IMR-90 (cell line): ENCODE results near the gene HOXC10.

Experiments
- CTCF ChIP-seq: conservative IDR thresholded peaks from 2 replicates; pipeline ENCODE4 v1.5.1; 2012; ENCODE audit warnings: mild to moderate bottlenecking, low read depth, low read length, improper control_type of control experiment
- ELK1 ChIP-seq: fragments of 150-350 bp; IDR thresholded peaks from 2 replicates; pipeline ENCODE4 v1.6.1; 2016; ENCODE audit warnings: low read depth, mild to moderate bottlenecking, low read length, moderate library complexity, borderline replicate concordance
- FOS ChIP-seq: fragments of 150-350 bp; IDR thresholded peaks from 2 replicates; pipeline ENCODE4 v1.6.1; 2016; ENCODE audit warnings: low read depth, low read length
- MAZ ChIP-seq: IDR thresholded peaks from 2 replicates; pipeline ENCODE4 v1.6.1; 2012; ENCODE audit warnings: low read depth, mild to moderate bottlenecking, low read length, improper control_type of control experiment, moderate library complexity, borderline replicate concordance
- MXI1 ChIP-seq: IDR thresholded peaks from 2 replicates; pipeline ENCODE4 v1.6.1; 2012; ENCODE audit warnings: low read depth, mild to moderate bottlenecking, low read length, moderate library complexity, borderline replicate concordance
- NFE2L2 ChIP-seq: fragments of 150-350 bp; IDR thresholded peaks from 2 replicates; pipeline ENCODE4 v1.6.1; 2016; ENCODE audit warnings: low read depth, mild to moderate bottlenecking, low read length
- POLR2A ChIP-seq: IDR thresholded peaks from 2 replicates; pipeline ENCODE4 v1.6.1; 2012; ENCODE audit warnings: mild to moderate bottlenecking, low read depth, low read length
- RAD21 ChIP-seq: IDR thresholded peaks from 2 replicates; pipeline ENCODE4 v1.6.1; 2012; ENCODE audit warnings: low read length, improper control_type of control experiment
- RCOR1 ChIP-seq: IDR thresholded peaks from 2 replicates; pipeline ENCODE4 v1.6.1; 2012; ENCODE audit warnings: mild to moderate bottlenecking, low read length, improper control_type of control experiment; ENCODE audit not compliant: insufficient replicate concordance
- SMC3 ChIP-seq: fragments of 150-350 bp; IDR thresholded peaks from 2 replicates; pipeline ENCODE4 v1.6.1; 2016; ENCODE audit warnings: low read depth, mild to moderate bottlenecking, antibody characterized with exemption, low read length, moderate library complexity
- USF2 ChIP-seq: fragments of 150-350 bp; IDR thresholded peaks from 2 replicates; pipeline ENCODE4 v1.6.1; 2017; ENCODE audit warnings: mild to moderate bottlenecking, antibody characterized with exemption, low read length, low read depth

GRCh38 chr12:54028314-54029201 lies 43.6 kb downstream of the HOXC10 start, which contains the start of gene HOXC6:
- no peak for TF ChIP-seq MAZ
- no peak for TF ChIP-seq NFE2L2
- TF ChIP-seq SMC3 = no peak
- no peak for TF ChIP-seq CTCF
- no peak for TF ChIP-seq MXI1
- TF ChIP-seq POLR2A = no peak
- TF ChIP-seq USF2 = peak; percentile 59
- no peak for TF ChIP-seq RCOR1
- no peak for TF ChIP-seq ELK1
- TF ChIP-seq FOS = no peak
- TF ChIP-seq RAD21 = no peak
